Stimulated activated CD8-positive, alpha-beta memory T cell treated with anti-CD3 and anti-CD28 coated beads, Interleukin-4, amount 100 ng/mL, for 48 hours (primary cell): ENCODE results near the gene BRINP2.

ENCODE experiments used
- DNase-seq: peaks from one replicate; pipeline ENCODE4 v3.0.0-alpha.2; 2020

Gene BRINP2

DNA sequence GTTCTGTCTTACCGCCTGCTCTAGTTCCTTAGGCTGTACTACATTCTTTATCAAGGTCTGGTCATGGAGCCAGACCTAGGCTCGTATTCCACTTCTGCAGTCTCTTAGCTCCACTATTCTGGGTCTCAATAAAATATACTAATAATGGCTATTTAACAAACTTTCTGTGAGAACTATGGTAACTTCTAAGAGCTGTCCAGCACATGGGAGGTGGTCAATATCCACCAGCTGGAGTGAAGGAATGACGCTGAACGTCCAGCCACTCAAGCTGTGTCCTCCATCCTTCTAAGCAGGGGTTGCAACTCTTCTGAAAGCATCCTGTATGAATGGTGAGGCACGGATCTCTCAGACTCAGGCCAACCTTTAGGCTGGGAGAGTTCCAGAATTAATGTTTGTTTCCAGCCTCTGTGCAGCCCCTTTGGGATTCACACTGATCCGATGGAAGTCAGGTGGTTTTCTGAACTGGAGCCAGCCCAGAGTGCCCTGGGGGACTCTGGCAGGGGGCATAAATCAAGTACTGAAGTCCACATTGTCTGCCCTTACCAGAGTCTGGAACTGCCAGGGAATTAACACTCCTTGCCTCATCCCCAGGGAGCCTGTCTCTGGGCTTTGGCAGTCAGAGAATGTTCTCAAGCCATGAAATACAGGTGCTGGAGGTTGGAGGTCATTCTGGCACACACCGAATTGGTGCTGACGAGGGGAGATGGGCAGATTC lies 57.4 kb downstream of the BRINP2 start:
- DNase-seq: no peak

DNA sequence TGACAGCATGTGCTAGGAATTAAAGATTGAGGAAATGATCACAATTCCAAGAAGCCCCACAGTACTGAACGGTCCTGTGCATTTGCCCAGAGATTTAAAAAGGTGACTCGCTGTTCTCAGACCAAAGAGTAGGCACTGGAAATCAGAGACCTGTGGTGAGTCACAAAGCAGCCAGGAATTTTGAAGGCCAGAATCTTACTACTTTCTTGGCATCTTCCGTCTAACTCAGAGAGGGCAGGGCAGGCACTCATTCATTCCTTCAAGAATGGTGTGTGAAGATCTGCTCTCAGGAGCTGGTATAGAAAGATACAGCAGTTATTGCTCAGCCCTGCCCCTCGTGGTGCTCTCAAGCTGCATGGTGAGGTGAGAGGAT lies 57.9 kb downstream of the BRINP2 start:
- no peak for DNase-seq

DNA sequence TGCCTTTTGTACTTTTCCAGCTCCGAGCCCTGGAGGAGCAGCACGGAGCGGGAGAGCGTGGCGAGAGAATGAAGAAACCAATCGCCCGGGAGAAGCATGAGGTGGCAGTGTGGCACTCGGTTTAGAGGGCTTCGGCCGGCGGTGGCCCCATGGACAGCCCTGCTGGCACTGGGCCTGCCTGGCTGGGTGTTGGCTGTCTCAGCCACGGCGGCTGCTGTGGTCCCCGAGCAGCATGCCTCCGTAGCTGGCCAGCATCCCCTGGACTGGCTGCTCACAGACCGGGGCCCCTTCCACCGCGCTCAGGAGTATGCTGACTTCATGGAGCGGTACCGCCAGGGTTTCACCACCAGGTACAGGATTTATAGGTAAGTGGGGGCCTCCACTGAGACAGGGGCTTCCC lies 59.0 kb downstream of the BRINP2 start:
- no peak for DNase-seq

DNA sequence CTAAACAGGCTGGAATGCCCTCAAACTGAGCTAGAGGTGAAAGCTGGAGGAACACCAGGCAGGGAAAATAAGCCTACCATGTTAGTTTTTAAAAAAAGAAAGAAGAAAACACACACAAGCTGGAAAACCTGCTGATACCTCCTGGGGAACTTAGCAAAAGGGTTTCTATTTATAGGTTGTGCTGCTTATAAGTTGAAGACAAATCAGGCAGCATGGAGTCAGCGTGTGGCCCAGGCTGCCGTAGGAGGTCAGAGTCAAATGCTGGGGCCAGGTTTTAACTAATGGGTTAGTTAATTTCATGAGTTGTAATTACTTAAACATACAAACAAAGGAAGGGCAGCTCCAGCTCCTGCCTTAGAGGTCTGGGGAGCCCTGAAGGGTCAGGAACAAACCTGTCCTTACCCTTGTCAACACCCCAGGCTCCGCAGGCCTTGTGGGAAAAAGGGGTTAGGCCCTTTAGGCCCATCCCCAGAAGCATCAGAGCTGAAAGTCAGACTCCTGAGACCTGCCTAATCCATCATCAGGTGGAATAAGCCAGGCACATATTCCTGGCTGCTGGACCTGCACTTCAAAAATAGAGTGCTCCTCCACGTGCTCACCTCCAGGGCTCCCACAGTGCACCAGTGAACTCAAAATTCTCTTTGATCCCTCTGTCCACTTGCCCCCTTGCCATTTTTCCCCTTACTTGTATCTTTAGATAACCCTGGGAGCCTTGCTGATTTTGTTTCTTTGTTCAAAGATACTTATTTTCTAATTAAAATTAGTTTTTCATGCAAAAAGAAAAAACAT lies 59.7 kb downstream of the BRINP2 start:
- DNase-seq: no peak

DNA sequence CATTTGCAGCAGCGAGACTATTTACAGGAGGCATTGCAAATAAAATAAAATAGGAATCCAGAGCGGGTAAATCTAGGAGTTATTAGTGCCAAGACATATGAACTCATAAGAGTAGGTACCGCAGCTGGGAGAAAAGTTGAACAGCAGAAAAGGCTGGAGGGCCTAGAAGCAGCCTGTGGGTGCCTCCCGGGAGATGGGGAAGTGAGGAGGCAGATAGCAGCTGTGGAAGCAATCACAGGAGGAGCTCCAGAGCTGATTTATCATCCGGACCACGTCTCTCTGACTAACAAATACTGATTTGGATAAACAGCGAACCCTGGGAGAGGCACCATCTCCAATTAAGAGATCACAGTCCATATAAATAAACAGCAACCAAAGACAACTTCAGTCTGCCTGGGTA lies 64.6 kb downstream of the BRINP2 start:
- DNase-seq: no peak

DNA sequence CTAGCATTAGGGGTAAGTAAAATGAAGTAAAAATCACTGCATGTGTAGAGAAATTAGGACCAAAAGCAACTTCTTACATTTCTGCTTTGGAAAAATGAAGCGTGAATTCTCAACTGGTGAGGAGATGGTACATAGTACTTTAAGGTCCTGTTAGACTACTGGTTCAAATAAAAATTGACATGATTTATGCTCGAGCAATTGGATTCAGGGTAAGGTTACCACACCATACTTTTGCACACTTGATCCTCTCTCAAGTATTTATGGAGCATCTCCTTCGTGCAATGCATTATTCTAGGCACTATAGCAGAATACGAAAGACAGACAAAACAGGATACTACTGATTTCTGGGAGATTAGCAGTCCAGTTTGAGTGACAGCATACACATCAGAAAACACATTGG lies 66.2 kb downstream of the BRINP2 start:
- DNase-seq: no peak

DNA sequence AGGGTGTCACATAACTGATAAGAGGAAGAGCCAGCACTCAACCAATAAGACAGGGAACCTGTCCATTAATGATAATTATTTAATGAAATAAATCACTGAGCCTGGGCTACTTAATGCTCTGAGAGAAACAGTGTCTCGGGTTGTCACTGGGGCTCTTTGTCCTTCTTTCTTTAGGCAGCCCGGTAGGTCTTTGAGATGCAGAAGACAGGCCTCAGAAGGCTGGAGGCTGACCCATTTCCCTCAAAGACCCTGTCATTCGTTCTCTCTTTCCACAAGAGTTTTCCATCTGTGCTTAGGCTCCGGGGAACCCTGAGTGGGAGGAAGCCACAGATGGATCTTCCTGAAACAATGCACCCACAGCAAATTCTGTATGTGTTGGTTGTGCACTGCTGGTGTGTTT lies 68.2 kb downstream of the BRINP2 start:
- DNase-seq: no peak

DNA sequence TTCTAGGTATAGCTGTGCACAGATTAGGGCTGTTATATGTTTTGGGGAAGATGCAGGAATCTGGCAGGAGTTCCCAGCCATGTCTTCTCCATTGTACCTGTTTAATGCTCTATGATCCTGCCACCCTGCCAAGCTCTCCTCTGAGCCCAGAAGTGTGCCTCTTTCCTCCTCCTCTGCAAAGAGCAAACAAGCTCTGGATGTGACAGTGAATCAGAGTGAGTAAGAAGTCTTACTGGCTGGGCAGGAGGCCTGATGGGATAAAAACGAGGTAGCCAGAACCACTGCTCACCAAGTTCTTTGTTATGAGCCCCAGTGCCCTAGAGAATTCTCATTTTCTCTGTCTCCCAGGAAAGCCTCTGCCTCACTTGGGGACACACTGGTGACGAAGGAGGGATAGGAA lies 69.0 kb downstream of the BRINP2 start:
- DNase-seq: no peak

DNA sequence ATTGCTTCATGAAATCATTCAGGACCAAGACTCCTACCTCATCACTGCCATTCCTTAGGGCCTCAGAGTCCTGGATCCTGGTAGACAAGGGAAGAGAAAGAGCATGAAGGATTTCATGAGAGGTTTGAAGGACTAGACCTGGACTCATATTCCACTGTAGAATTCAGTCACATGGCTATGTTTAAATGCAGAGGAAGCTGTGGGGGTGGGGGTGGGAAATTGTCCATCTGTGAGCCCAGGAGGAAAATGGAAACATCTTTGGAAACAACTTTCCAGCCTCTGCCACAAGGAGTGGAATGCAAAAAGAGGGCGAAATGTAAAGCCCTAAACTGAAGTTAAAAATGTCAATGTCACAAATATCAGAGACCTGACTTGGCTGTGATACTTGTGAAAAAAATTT lies 73.0 kb downstream of the BRINP2 start:
- DNase-seq: no peak

DNA sequence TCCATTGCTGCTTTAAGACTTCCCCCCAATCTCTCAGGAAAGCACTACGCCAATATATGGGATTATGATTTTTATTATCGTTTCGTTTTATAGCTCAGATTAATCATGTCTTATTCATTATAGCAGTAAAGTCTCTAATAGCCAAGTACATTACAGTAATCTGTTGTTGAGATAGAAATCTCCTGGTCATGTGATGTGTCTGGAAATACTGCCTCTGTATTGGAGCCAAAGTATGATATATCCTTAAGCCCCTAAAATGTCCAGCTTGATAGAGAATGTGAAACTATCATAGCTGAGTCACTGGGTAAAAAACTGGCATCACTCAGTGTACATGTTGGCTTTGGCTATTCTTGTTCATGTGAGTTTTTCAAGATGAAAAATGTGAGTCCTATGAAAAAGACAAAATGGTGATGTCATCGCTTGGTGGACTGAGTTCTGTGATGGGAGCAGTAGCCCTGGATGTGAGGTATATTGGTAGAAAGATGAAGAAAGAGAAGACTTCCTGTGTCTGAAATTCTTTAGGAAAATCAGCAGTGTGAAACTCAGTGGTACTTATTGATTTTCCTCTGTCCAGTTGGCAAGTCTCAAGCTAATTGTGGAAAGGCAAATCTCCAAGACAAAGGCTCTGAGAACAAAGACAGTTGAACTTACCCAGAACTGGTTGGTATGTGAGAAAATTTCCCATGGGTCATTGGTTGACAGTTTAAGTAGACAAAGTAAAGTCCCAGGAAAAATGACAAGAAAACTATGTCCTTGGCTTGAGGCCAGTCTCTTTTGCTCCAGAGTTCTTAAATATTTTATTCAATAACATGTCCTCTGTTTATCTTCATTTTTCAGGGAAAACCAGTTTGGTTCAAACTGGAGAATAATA lies 76.2 kb downstream of the BRINP2 start:
- no peak for DNase-seq

DNA sequence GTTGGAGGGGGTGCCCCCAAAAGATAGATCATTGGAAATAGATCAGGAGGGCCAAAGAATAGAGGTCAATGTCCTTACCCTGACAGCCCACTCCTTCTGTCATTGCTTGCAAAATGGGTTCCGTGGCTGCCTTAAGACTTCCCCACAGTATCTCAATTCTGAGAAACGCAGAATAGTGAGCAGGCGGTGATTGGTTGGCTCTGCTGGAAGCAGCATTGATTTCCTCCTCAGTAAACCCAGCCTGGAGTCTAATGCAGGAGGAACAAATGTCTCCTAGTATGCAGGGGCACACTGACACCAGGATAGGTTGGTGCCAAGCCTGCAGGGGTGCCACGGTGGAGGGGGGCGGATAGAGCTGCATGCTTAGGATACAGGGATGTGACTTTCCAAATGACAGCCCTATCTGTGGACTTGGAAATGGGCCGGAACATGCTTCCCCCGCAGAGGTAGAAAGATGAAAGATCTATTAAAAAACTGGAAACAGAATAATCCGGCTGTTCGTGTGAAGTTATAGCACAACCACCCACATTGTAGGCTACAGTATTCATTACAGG lies 76.9 kb downstream of the BRINP2 start:
- no peak for DNase-seq

DNA sequence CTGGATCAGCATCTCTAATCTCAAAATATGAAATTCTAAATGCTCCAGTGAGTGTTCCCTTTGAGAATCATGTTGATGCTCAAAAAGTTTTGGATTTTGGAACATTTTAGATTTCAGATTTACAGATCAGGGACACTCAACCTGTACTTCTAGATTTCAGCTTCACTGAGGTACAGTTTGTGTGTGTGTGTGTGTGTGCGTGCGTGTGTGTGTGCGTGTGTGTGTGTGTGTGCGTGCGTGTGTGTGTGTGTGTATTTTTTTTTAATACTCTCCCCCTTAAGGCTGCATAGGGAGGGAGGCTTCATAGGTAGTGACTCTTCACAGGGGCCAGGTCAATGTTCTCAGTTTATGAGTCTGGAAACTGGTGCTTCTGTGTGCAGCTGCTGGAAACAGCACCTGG lies 77.5 kb downstream of the BRINP2 start:
- no peak for DNase-seq

DNA sequence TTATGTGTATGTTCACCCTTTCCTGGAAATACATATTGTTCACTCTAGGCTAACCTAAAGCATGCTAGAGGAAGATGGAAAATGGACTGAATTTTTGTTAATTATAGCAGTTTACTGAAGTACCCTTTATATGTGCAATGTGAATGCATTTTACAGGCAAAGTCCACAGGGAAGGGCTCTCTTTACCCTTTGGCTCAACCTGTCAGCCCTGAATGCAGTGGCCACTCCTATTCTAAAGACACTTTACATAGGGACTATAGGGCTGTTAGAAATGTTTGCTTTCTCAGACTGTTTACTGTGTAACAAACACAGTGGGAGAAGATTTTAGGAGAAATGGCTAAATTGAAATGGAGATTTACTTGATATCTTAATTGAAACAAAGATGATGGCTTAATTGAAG lies 78.5 kb downstream of the BRINP2 start:
- DNase-seq: no peak

DNA sequence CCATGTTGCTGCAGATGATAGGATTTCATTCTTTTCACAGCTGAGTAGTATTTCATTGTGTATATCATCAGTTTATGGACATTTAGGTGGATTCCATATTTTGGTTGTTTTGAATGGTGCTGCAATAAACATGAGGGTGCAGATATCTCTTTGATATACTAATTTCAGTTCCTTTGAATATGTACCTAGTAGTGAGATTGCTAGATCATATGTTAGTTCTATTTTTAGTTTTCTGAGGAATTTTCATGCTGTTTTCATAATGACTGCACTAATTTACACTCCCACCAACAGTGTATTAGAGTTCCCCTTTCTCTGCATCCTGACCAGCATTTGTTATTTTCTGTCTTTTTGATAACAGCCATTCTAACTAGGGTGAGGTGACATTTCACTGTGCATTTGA lies 82.1 kb downstream of the BRINP2 start:
- DNase-seq: no peak

DNA sequence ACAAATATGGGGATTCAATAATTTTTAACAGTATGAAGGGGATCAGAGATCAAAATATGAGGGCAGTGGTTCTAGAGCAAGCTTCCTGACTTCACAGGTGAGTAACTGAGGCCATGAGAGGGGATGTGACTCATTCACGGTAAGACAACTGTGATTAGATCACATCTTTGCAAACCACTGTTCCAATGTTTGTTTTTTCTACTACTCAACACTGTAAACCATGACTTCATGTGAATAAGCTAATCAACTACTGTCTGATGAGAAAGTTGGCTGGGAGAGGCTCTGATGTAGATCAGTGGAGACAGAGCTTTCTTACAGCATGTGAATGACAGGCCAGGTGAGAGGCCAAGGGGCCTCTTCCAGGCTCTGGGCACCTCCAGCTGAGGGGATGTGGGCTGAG lies 84.7 kb downstream of the BRINP2 start:
- no peak for DNase-seq

DNA sequence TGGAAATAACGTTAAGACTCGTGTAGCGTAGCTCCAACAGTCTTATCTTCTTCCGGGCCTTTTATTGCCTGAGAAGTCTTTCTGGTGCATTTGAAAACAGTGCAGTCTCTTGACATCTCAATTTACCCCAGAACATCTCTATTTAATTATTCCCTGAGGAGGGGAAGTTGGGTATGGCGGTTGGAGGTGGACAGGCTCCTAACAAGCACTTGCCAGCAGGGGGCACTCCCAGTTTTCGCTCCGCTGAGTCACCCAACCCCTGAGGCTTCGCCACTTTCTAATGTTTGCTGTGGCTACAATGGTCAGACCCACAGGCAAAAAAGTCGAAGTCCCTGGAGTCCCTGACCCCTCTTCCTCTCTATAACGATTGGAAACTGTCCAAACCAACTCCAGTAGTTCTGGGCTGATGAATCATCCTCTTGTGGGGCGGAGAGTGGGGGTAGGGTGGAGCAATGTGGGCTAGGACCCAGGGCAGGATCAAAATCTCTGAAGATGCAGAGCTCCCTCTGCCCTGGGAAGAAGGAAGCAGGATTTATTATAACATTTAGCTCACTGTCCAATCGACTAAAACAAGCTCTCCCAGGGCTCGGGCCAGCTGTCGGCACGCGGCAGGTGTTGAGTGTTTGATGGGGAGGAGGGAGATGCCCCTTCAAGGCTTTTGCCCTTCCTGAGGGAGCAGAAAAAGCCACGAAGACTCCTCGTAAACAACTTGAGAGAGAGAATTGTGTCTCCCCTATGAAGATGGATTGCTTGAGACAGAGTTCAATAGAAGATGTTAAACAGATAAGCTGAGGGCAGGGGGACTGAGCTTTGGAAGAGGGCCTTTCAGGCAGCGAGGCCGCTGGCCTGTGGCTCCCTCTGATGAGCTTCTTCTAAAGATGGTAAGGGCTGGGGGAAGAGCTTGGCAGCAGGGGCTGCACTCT lies 85.7 kb downstream of the BRINP2 start:
- DNase-seq: peak; percentile 40

DNA sequence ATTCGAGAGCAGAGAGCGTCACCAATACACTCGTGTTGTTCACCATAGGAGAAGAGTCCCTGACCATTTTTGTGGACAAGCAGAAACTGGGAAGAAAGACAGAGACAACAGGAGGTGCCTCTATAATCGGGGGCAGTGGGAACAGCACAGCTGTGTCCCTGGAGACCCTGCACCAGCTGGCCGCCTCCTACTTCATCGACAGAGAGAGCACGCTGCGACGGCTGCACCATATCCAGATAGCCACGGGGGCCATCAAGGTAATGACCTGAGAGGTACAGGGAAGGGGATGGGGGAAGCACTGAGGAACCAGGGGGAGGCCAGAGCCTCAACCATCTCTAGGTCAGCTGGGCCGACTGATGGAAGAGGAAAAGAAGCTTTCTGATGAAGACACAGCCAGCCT lies 86.4 kb downstream of the BRINP2 start:
- DNase-seq: no peak

DNA sequence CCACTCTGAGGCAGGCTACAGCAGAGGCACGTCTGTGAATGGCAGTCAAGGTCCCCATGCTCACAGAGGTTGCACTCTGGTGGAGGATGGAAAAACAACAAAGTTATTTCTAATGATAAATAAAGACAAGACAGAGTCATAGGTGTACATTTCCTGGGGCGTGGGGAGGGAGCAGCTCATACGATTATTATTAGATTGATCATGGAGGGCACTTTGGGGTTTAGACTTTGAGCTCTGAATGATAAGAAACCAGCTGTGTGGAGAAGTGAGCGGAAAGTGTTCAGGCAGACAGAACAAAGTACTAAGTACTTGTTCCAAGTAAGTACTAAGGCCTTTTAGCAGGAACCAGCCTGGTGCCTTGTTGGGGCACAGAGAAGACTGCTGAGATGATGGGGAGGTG lies 86.8 kb downstream of the BRINP2 start:
- no peak for DNase-seq

DNA sequence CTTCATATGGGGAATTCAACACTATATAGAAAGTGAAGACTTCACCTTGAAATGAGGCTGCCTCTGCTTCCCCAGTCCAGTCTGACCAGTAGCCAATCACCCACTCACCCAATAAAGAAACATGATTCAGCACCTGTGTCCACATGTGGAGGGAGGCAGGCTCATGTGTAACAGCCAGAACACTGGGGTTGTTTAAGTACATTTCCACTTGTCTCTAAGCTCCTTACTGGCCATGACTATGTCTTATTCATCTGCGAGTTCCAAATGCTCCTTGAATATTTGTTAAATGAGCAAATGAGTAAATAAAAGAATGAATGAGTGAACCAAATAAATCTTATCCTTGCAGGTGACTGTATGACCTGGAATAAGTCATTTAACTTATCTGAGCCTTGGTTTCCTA lies 100.1 kb downstream of the BRINP2 start:
- DNase-seq: no peak

DNA sequence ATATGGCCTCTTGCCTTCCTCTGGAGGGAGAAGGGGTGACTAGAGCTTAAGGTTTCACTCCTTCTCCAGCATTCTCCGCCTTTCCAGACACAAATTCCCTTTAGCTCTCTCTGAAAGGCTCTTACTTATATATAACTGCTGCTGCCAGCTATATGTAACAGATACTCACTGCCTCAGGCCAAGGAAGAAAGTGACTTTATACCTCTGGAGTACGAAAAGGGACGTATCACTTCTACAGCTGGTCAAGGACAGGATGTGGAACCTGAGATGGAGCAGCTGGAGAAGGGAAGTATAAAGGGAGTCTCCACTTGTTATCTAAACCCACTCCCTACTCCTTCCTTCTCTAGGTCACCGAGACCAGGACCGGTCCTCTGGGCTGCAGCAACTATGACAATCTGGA lies 102.4 kb downstream of the BRINP2 start:
- DNase-seq: no peak

DNA sequence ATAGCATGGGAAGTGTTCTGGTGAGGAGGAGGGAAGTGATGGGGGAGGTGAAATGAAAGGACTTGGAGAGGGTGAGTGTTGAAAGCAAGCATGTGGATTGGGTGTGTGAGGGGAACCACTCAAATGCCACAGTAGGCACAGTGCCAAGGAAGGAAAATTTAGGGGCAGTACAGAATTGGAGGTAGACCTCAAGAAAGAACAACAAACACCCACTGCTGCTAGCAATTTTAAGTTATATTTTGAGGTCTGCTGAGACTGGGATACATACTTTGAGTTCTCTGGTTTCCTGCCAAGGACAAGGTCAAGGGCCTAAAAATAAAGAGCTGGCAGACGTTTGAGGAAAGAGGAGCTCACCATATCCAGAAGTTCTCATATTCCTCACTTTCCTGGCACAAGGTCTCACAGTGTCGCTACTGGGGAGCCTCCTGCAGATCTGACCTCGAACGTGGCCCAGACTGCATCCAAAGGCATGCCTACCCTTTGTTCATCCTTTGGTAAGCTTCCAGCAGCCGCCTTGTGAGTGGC lies 104.0 kb downstream of the BRINP2 start:
- no peak for DNase-seq

DNA sequence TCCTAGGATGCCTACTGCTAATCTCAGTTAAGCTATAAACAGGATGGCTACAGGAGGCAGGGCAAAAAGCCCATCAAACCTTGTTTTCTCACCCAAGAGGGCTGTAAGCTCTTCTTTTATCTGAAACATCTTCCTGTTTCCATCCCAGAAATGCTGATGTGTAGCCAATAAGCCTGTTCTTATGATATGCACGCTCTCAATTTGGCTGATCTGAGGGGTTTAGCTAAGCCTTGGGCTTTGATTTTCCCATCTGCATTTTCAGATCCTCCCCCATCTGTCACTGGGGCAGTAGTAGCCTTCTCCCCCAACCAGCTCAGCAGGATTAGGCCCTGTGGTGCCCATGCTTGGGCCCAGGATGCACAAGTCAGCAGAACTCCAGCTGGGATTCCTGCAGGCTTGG lies 105.0 kb downstream of the BRINP2 start:
- DNase-seq: no peak
